ENCODE results near the gene SMS.

Gene SMS

DNA sequence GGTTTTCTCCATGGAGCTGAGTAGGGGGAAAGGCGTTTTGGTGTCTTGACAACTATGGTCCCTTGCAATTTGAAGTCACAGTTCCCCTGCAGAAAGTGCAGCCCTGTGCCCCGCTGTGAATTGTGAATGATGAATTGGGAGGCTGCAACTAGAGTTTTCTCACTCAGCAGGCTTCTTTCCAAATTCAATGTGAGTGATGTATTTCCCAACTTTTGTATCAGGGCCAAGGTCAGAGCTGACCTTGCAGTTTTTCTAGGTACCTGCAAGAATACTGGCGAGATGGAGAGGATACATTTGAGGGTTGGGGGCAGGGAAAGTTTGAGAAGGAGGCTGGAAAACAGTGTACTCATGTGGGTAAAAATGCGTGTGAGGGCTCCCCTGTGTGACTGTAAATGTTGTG is 103.4 kb downstream of the SMS start:
- DNase-seq, result no peak
